ENCODE measurements around the gene ZNF132.
A peak's percentile ranks its signal among the peaks of the same experiment; 100 is the strongest.
"Not testable (repeated sequence)": the region's sequence is repeated elsewhere in the genome, so short reads cannot be mapped to it uniquely, and the experiment has no call there.

ZNF132 gene

DNA sequence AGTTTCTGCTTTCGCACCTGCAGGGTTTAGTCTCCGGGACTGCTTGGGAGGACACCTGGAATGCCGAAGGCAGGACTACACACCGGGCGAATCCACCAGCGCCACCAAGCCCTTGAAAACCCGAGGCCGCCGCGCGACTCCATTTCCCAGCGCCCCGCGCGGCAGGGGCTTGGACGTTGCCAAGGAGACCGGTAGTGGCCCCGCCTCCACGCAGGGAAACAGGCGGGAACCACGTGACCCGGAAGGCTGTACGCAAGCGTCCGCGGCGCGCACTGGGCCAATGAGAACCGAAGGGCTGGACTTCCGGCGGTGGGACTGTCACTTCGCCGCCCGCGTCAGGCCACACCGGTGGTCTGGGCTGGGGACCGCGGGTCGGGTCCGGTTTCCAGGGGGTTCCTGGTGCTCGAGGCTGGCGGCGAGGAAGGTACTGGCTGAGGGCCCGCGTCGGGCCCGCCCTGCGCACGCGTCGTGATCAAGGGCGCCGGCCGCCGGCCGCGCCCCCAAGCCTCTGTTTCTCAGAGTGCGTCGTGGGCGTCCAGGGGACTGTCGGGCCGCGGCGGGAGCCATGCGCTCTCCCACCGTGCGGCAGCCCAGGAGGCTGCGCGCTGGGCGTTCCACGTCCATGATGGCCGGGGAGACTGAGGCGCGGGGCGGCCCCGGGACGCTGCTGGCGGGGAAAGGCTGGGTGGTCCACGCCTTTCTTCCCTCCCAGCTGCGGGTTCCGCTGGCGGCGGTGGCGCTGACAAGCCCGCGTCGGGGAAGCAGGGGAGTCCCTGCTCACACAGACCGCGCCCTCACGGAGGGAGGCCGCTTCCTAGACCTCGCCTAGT, 27.0 kb upstream of the ZNF132 start, which contains the start of gene ZNF324:
TSS of gene ZNF324 (plus strand) at position 321 of the 830 bp plus-strand sequence. CDS start 2,106 bp downstream, outside the sequence.
- peak; percentile 97 for DNase-seq (ENCODE audit: low read depth)

- no peak for DNase-seq (ENCODE audit: low read depth)
These were observed 26.3 kb upstream of the ZNF132 start for GRCh38 chr19:58466089-58466759.

DNA sequence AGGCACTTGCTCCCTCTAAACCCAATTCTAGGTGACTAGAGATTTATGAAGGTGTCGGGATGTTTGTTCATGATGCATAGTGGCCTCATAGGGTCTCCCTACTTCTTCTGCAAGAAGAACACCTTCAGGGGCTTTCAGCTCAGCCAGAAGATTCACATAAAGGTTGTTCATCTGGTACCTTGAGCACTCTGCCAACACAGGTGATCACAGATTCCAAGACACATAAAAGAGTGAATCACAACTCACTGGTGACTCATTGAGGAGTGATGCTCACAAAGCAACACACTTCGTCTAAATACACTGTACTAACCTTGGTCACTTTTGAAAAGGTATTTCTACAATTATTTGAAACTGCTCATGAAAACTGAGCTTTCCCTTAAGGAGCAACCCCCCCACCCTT, 20.1 kb upstream of the ZNF132 start:
- no peak for DNase-seq (ENCODE audit: low read depth)

GRCh38 chr19:58456111-58456510, 16.2 kb upstream of the ZNF132 start:
- DNase-seq (ENCODE audit: low read depth) = no peak

- DNase-seq (ENCODE audit: low read depth) = no peak
These were observed 15.4 kb upstream of the ZNF132 start for GRCh38 chr19:58455306-58455705.

GRCh38 chr19:58453743-58454142, 13.8 kb upstream of the ZNF132 start:
- no peak for DNase-seq (ENCODE audit: low read depth)

DNA sequence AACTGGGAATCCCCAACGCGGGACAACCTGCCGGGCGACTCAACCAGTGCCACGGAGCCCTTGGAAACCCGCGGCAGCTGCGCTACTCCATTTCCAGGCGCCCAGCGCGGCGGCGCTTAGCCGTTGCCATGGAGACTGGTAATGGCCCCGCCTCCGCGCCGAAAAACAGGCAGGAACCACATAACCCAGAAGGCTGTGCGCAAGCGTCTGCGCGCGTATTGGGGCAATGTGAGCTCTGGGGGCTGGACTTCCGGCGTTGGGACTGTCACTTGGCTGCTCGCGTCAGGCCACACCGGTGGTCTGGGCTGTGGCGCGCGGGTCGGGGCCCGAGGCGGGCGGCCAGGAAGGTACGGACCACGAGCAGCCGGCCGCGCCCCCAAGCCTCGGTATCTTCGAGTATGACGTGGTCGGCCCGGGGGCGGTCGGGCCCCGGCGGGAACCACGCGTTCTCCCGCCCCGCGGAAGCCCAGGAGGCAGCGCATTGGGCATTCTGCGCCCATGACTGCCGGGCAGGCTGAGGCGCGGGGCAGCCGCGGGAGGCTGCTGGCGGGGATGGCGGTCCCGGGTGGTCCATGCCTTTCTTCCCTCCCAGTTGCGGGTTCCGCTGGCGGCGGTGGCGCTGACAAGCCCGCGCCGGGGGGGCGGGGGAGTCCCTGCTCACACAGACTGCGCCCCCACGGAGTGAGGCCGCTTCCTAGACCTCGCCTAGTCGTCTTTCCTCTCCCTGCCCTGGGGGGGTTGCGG, 11.6 kb upstream of the ZNF132 start, which contains the start of gene ZNF324B:
TSS of gene ZNF324B (plus strand) at position 265 of the 744 bp plus-strand sequence. CDS start 2,080 bp downstream, outside the sequence.
- DNase-seq (ENCODE audit: low read depth) = peak; percentile 94

- no peak for DNase-seq (ENCODE audit: low read depth)
These were observed 11.0 kb upstream of the ZNF132 start for GRCh38 chr19:58450856-58451357.

GRCh38 chr19:58449980-58450379, 10.0 kb upstream of the ZNF132 start:
- not testable (repeated sequence) for DNase-seq (ENCODE audit: low read depth)

DNA sequence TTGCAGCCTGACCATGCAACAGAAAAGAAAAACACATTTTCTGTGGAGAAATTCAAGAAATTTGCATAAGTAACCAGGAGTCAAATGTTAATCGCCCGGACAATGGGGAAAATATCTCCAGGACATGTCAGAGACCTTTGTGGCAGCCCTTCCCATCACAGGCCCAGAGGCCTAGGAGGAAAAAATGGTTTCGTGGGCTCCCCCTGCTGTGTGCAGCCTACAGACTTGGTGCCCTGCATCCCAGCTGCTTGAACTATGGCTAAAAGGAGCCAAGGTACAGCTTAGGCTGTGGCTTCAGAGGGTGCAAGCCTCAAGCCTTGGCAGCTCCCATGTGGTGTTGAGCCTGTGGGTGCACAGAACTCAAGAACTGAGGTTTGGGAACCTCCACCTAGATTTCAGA, 8.9 kb upstream of the ZNF132 start:
- DNase-seq (ENCODE audit: low read depth) = not testable (repeated sequence)

GRCh38 chr19:58442986-58443385, 3.0 kb upstream of the ZNF132 start:
- DNase-seq (ENCODE audit: low read depth) = not testable (repeated sequence)

GRCh38 chr19:58440556-58440955, 603 bp upstream of the ZNF132 start:
- no peak for DNase-seq (ENCODE audit: low read depth)

DNA sequence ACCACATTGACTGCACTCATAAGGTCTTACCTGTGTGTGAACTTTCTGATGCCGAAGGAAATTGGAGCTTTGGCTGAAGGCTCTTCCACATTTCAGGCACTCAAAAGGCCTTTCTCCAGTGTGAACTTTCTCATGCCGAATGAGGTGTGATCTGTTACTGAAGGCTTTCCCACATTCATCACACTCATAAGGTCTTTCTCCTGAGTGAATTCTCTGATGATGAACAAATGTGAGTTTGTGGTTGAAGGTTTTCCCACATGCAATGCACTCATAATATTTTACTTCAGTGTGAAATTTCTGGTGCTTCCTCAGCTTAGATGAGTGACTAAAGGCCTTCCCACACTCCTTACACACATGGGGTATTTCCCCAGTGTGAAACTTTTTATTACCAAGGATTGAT, 5.7 kb downstream of the ZNF132 start:
- DNase-seq (ENCODE audit: low read depth) = no peak

DNA sequence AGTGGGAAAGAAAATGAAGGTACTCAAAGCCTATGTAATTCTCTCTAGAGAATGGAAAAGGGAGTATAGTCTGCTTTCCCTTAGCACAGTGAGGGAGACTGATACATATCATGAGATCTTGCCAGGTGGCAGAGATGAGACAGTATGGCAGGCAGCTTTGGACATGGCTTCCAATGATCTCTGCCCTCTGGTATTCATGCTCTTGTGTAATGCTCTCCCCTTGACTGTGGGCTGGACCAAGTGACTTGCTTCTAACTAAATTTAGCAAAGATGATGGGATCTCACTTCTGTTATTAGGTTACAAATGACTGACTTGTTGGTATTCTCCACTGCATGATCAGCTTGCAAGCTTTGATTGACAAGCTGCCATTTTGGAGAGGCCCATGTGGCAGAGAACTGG, 10.2 kb downstream of the ZNF132 start:
- DNase-seq (ENCODE audit: low read depth) = no peak

DNA sequence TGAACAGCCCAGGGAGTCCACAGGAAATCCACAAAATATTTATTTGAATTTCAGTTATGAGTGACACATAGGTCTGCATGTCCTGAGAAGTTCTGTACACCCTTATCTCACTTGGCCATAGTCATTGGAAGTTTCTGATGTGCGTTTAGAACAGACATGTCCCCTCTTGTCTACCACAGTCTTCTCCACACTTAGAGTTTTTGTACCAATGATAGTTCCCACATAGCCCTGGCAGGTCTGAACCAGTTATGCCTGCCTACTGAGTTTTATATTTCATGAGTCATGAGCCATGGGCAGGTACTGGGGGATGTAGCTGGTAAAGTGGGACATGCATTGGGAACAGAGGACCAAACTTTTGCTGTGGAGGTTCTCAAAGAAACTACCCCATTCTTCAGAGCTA, 11.3 kb downstream of the ZNF132 start:
- no peak for DNase-seq (ENCODE audit: low read depth)

DNA sequence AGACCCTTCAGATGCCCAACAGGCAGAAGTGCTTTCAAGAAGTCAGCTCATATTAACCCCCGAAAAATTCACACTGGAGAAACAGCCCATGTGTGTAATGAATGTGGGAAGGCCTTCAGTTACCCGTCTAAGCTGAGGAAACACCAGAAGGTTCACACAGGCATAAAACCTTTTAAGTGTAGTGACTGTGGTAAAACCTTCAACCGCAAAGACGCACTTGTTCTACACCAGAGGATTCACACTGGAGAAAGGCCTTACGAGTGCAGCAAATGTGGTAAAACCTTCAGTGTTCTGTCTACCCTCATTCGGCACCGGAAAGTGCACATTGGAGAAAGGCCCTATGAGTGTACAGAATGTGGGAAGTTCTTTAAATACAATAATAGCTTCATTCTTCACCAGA, 22.9 kb downstream of the ZNF132 start:
- no peak for DNase-seq (ENCODE audit: low read depth)

DNA sequence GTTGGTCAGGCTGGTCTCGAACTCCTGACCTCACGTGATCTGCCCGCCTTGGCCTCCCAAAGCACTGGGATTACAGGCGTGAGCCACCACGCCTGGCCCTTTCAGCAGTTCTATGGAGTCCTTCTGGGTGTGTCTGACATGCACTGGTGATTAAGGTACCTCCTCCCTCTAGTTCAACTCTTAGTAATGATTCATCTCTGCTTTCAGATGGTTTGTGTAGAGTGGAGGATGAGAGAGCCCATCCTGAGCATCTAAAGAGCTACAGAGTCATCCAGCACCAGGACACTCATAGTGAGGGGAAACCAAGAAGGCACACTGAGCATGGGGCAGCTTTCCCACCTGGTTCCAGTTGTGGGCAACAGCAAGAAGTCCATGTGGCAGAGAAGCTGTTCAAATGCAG, 23.3 kb downstream of the ZNF132 start:
- DNase-seq (ENCODE audit: low read depth) = no peak

DNA sequence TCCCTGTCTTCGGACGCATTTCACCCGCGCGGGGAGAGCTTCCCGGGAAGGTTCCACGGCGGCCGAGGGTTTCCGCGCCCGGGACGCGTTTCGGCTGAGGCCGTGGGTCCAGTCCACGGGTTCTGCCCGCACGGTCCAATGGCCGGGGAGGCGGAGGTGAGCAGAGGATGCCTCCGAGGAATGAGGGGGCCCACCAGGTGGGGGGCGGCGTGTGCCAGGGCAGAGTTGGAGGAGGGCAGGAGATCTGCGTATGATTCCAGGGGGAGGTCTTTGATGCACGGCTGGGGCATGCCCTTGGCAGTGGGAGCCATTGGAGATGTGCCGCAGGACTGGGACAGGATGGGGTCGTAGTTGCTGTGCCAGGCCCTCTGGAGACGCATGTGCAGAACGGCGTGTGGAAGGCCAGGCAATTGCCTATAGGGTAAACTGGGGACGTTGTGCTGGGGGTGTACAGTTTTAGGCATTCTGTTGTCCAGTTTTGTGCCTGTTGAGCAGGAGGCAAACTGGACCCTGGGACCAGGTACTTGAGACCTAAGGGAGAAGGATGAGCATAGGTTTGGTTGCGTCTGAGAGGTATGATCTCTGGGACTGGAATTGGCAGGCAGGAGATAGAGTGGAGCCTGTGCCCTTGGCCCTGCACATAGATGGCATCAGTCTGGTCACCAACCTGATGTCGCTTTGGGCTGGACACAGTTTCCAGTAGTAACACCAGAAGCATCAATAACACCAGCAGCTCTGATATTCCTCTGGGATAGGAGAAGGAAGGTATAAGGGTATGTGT, 30.8 kb downstream of the ZNF132 start:
- DNase-seq (ENCODE audit: low read depth) = no peak

- peak; percentile 89 for DNase-seq (ENCODE audit: low read depth)
These were observed 31.6 kb downstream of the ZNF132 start, which contains the start of gene ZNF584 for GRCh38 chr19:58408152-58409009. Gene ZNF584 (plus strand): TSS chr19:58408649. CDS start chr19:58409148, 499 bp downstream.

DNA sequence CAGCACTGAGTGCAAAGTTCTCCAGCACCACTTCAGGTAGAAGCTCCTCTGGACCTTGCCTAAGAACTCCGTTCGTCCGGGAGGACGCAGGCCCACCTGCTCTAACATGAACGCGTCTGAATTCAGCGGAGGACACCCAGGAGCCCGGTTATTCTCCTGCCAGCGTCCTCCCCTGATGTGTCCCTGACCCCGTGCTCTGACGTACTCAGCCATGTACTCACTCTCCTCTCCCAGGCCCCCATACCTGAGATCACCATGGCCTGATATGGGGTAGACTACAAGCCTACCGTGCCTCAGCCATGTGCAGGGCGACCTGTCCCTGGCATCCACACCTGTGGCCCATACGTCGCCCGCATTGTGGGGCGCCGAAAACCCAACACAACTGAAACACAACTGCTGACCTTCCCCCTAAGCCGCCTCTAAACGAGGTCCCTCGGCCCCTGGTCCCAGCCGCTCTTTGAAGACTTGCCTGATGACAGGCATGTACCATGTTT, 32.2 kb downstream of the ZNF132 start:
- DNase-seq (ENCODE audit: low read depth) = no peak
